ENCODE results near the gene PLPPR1.
A peak's percentile ranks its signal among the peaks of the same experiment; 100 is the strongest.

The PLPPR1 gene

DNA sequence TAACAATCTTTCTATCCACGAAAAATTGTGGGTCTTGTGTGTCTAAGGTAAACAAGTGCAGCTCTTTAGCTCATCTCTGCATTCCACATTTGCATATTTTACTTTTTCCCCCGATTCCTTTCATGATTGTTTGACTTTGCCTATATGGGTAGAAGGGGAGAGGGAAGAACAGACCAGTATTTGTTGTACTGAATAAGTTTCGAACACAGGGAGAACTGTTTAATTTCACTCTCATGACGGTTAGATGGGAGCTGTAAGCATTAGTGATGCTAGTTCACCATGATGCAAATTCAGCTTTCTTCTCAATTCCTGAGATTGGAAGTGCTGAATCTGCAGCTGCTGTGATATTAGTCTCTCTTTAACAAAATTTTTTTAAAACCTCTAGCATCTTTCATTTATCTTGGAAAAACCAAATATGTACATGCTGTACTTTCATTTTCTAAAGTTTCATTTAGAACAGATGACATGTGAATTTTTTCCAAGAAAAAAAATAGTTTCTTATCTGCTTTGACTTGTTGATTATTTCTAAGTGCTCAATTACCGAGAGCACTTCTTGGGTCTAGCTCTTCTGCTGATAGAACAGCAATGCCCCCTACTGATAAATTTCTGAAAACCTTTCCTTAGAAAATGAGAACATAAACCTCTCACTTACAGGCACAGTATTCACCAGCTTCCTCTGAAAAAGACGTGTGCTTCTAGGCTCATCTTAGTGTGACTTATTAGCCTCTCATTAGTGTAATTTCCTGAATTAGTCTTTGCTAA, 206.8 kb downstream of the PLPPR1 start:
- TF ChIP-seq, protein P1, sequence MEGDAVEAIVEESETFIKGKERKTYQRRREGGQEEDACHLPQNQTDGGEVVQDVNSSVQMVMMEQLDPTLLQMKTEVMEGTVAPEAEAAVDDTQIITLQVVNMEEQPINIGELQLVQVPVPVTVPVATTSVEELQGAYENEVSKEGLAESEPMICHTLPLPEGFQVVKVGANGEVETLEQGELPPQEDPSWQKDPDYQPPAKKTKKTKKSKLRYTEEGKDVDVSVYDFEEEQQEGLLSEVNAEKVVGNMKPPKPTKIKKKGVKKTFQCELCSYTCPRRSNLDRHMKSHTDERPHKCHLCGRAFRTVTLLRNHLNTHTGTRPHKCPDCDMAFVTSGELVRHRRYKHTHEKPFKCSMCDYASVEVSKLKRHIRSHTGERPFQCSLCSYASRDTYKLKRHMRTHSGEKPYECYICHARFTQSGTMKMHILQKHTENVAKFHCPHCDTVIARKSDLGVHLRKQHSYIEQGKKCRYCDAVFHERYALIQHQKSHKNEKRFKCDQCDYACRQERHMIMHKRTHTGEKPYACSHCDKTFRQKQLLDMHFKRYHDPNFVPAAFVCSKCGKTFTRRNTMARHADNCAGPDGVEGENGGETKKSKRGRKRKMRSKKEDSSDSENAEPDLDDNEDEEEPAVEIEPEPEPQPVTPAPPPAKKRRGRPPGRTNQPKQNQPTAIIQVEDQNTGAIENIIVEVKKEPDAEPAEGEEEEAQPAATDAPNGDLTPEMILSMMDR (IDR thresholded peaks at IDR 0.05; ENCODE audit: extremely low read depth, insufficient read depth, missing control alignments) = peak; percentile 42
- in situ Hi-C loops (cut with MboI; ENCODE audit: low pct_unique_long_range_greater_than_20kb, low sequenced_read_pairs, unreplicated experiment) = no loop called here
- DNase-seq (ENCODE audit: low spot score) = peak; percentile 7

DNA sequence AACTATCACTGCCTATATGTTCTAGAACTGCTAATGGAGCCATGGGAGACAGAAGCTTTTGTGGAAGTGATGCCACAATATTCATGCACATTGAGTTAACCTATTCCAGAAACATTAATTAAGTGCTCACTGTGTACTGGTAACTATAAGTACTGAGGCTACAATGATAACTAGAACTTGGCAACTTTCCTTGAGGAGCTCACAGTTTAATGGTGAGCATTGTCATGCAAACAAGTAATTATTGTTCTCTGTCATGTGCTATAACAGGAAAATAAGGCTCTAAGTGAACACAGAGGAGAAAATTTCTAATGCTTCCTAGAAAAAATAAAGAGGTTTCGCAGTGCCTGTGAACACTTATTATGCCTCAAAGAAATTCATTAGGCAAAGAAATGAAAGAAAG, 214.1 kb downstream of the PLPPR1 start:
- in situ Hi-C loops (cut with MboI; ENCODE audit: low pct_unique_long_range_greater_than_20kb, low sequenced_read_pairs, unreplicated experiment) = no loop called here
- no peak for DNase-seq (ENCODE audit: low spot score)
- TF ChIP-seq, protein P1 (IDR thresholded peaks at IDR 0.05; ENCODE audit: extremely low read depth, insufficient read depth, missing control alignments) = no peak

DNA sequence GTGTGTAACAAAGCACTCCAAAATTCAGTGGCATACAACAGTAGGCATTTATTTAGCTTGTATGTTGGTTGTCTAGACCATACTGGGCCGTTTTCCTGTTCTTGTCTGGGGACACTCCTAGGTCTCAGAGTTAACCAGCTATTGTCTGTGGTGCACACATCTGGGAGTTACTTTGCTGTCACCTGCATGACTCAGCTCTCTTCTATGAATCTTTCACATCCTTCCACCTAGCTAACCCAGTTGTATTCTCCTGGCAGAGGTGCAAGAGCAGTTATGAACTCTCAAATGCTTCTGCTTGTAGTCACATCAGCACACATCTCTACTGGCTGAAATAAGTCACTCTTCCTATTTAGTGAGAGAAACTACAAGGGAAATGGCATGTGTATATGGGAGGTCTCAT, 218.2 kb downstream of the PLPPR1 start:
- no peak for DNase-seq (ENCODE audit: low spot score)
- in situ Hi-C loops (cut with MboI; ENCODE audit: low pct_unique_long_range_greater_than_20kb, low sequenced_read_pairs, unreplicated experiment) = no loop called here
- TF ChIP-seq, protein P1 (IDR thresholded peaks at IDR 0.05; ENCODE audit: extremely low read depth, insufficient read depth, missing control alignments) = no peak

DNA sequence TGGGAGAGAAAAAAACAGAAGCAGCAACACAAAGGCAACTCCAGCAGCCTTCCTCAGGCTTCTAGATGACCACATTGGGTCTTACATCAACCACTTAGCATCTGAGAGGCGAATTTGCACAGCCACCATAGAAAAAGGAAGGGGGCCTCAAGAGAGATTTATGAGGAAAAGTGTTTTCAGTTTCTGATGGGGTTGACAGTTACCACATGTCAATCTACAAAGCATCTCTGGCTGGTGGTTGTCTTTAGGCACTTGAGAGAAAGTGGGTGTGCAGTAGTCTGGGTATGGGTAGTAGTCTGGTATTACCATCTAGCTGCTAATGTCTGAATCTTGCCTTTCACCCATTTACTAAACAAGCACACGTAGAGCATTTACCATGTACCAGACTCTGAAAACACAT, 218.8 kb downstream of the PLPPR1 start:
- in situ Hi-C loops (cut with MboI; ENCODE audit: low pct_unique_long_range_greater_than_20kb, low sequenced_read_pairs, unreplicated experiment) = no loop called here
- TF ChIP-seq, protein P1 (IDR thresholded peaks at IDR 0.05; ENCODE audit: extremely low read depth, insufficient read depth, missing control alignments) = no peak
- no peak for DNase-seq (ENCODE audit: low spot score)

DNA sequence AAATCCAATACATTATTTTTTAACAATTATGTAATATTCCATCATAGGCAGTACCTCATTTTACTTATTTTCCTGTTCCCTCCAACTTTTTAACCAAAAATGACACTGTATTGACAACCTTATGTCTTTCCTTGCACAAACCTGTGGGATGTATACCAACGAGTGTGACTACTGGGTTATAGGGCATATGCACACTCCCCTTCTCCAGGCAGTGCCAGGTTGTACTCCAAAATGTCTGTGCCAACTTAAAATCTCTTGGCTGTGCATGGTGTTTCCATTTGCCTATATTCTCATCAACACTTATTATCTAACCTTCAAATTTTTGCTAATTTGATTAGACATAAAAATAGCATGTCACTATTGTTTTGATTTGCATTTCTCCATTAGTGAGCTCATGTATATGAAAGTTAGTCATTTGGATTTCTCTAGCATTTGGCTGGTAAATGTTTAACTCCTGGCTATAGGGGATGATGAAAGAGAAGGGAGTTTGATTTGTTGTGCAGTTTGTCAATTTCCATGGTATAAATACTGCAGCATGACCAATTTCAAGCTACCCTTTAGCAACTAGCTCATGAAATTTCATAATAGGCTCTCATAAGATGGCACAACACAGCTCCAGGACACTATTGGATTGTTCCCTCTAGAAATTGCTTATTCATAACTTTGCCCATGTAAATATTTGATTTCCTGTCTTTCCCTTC, 226.4 kb downstream of the PLPPR1 start:
- in situ Hi-C loops (cut with MboI; ENCODE audit: low pct_unique_long_range_greater_than_20kb, low sequenced_read_pairs, unreplicated experiment) = no loop called here
- TF ChIP-seq, protein P1 (IDR thresholded peaks at IDR 0.05; ENCODE audit: extremely low read depth, insufficient read depth, missing control alignments) = no peak
- no peak for DNase-seq (ENCODE audit: low spot score)

DNA sequence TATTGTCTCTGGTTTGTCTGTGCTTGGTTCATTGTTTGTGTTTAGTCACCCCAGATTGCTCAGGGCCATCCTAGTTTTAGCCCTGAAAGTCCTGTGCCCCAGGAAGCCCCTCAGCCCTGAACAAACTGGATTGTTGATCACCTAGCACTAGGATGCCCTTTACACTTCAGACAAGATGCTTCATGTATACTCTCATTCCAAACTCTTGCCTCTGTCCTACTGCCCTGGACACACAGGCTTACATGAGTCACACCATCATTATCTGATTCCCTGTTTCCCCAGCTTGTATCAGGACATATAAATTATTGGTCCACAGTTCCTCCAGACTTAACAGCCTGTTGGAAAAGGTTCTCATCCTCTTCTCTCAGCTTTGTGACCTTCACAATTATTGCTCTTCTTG, 236.2 kb downstream of the PLPPR1 start:
- in situ Hi-C loops (cut with MboI; ENCODE audit: low pct_unique_long_range_greater_than_20kb, low sequenced_read_pairs, unreplicated experiment) = no loop called here
- no peak for DNase-seq (ENCODE audit: low spot score)
- TF ChIP-seq, protein P1 (IDR thresholded peaks at IDR 0.05; ENCODE audit: extremely low read depth, insufficient read depth, missing control alignments) = no peak

All from GM13977 (cell line).